OCI-M2 (cell line): ENCODE measurements around the gene RBMS3.
"Not testable (repeated sequence)": the region's sequence is repeated elsewhere in the genome, so short reads cannot be mapped to it uniquely, and the experiment has no call there.

Source experiments
- DNase-seq: peaks from one replicate; lab custom pipeline; 2025; ENCODE audit not compliant: unreplicated experiment; lab: John Stamatoyannopoulos, UW

Gene RBMS3

DNA sequence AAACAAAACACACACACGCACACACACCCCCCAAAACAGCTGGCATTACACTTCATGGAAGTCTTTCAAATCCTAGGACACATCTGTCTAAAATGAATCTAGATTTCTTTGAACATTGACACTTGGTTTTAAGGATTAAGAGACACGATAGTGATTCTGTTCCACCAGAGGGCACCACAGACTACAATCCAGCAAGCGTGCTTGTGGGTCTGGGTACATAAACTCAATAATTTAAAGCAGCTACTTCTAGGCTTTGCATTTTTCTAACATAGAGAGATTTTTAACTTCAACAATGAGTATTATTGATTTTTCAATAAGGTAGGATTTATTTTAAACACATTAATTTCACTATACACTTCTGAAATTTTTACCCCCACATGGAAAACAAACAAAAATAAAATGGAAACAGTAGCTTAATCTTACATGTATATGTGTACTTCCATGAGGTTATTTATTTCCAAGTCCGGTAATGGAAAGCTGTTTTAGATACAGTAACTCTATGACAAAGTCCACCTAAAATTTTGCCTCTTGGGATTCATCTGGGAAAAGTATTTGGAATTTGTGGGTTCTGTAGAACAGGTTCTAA is 761.5 kb downstream of the RBMS3 start:
- no peak for DNase-seq

DNA sequence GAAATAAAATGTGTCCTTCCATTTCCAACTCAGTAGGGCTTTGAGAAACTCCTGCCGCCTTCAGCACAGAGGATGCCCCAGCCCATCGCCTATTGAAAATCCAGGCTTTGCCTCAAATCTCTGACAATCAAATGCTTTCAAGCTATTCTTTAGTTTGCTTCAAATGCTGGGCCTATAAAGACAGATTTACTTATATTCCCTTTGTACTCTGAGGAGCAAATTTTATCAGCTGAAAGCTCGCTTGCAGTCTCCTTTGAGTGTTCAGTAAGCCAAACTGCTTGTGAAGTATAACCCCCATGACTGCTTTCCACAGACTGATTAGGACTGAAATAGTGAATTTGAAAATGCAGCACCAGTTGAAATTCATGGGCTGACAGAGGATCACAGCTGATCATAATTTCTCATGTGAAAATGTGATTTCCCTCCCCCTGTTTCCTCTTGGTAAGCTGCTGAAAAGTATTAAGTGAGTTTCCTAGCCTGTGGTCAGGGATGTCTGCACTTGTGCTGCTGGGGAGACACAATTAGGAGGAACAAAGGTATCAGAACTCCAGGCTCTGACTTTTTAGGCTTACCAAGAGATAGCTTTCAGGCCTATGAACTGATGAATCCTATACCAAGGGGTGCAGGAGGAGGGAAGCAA is 762.2 kb downstream of the RBMS3 start:
- DNase-seq: no peak

DNA sequence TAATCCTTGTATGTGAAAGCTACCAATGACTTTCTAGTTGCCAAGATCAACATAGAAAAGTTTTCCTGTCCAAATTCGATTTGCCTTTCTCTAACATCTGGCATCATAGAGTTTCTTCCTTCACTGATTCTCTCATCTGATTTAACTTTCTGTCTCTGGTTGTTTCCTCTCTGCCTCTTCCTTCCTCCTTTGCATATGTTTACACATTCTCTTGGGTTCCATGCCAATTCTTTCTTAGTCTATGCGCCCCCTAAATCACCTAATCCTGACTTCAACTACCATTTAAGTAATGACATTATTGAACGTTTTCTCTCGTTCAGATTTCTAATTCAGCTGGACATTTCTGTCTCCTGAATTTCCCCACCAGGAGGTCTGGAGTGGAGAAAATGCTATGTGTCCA is 763.6 kb downstream of the RBMS3 start:
- no peak for DNase-seq

DNA sequence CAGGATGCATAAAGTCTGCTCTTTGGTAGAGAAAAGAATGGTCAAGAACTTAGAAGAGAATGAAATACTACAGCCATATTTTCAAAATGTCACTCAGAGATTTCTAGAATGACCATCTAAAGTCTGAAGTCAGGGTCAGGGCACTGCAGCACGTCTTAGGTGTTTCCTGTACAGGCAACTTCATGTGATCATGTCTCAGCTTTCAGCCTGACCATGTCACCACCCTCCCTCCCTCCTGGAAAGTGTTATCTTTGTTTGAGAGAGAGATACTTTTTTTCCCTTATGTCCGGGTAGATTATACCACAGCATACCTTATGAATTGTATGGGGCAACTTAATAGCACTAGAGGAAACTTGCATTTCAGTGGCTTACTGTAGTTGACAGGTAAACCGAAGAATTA is 767.6 kb downstream of the RBMS3 start:
- DNase-seq: no peak

DNA sequence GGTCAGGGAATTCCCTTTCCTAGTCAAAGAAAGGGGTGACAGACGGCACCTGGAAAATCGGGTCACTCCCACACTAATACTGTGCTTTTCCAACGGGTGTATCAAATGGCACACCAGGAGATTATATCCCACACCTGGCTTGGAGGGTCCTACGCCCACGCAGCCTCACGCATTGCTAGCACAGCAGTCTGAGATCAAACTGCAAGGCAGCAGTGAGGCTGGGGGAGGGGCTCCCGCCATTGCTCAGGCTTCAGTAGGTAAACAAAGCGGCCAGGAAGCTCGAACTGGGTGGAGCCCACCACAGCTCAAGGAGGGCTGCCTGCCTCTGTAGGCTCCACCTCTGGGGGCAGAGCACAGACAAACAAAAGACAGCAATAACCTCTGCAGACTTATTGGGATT is 769.2 kb downstream of the RBMS3 start:
- DNase-seq: not testable (repeated sequence)

DNA sequence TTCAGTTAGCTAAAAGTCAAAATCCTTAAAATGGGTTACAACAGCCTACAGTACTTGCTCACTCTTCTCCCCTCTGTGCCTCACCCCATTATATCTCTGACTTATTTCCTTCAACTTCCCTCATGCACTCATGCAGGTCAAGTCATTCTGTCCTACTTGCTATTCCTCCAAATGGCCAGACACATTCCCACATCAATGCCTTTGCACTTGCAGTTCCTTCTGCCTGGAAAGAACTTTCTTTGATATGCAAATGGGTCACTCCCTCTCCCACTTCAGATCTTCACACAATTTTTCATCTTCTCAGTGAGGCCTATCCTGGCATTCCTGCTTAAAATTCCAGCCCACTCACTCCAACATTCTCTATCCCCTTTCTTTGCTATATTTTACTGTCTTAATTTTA is 778.4 kb downstream of the RBMS3 start:
- DNase-seq: no peak
